HepG2 (cell line): ENCODE data around the gene PGRMC2. TPM values are rescaled to one million over a fixed set of nuclear protein-coding genes. Genes with fewer than 3 reads are reported as not detected.

Experiments
- KDM6A ChIP-seq: IDR thresholded peaks from 2 replicates; pipeline ENCODE4 v1.6.1; 2016; ENCODE audit warnings: low read depth
- RBFOX2 ChIP-seq: fragments of 200-400 bp; formaldehyde crosslinking; IDR thresholded peaks from 2 replicates; pipeline ENCODE4 v1.6.1; 2017; ENCODE audit warnings: low read depth, mild to moderate bottlenecking, low read length
- ZBTB7B ChIP-seq: sonication (generic); formaldehyde crosslinking; IDR thresholded peaks from 2 replicates; pipeline ENCODE4 v1.4.0; 2020; ENCODE audit warnings: missing genetic modification reagents
- ZNF326 ChIP-seq: sonication (generic); formaldehyde crosslinking; IDR thresholded peaks from 2 replicates; pipeline ENCODE4 v1.4.0; 2020; ENCODE audit warnings: missing genetic modification reagents, borderline replicate concordance
- polyA plus RNA-seq, 8 experiments: library from polyadenylated mRNA; depleted of rRNA in 3 of 8; stranded (reverse) in 7 of 8; unstranded in 1 of 8; fragments of >200 nt; fragmentation: Illumina TruSeq in 4 of 8; extraction: Trizol in 4 of 8; gene quantifications; 2 replicates each; pipeline versions ENCODE4 v1.2.1 to v1.2.3, GENCODE V29; 2011 to 2016; ENCODE audit warnings: low read depth in 4 of 8, missing spikeins in 1 of 8, mixed read lengths in 1 of 8; ENCODE audit not compliant: insufficient read depth in 1 of 8
- total RNA-seq, 5 experiments: library from RNA; depleted of rRNA; stranded (reverse); fragments of >200 nt; fragmentation: Illumina TruSeq; extraction: Trizol; gene quantifications; 2 replicates each; pipeline ENCODE4 v1.2.3, GENCODE V29; 2016; ENCODE audit warnings: low read depth in 1 of 5
- TF ChIP-seq, protein P1 (sequence below): sonication (generic); formaldehyde crosslinking; IDR thresholded peaks from 2 replicates; pipeline ENCODE4 v1.9.0; 2021; ENCODE audit warnings: mild to moderate bottlenecking, missing genetic modification reagents
- TF ChIP-seq, protein P2 (sequence below), 2 experiments: fragments of 450-650 bp in 1 of 2; sonication (generic) in 1 of 2; formaldehyde crosslinking; IDR thresholded peaks; 2 replicates each; pipeline versions ENCODE4 v1.5.0 to v1.8.0; 2020 to 2022; ENCODE audit warnings: mild to moderate bottlenecking in 1 of 2, missing genetic modification reagents in 1 of 2
- TF ChIP-seq, protein P3 (sequence below): fragments of 450-650 bp; IDR thresholded peaks from 2 replicates; pipeline ENCODE4 v1.6.1; 2016
- TF ChIP-seq, protein P4 (sequence below), 2 experiments: fragments of 450-650 bp in 1 of 2; sonication (generic) in 1 of 2; formaldehyde crosslinking in 1 of 2; IDR thresholded peaks; 2 replicates each; pipeline versions ENCODE4 v1.6.1 to v1.8.0; 2016 to 2022; ENCODE audit warnings: antibody characterized with exemption in 1 of 2, mild to moderate bottlenecking in 1 of 2, missing genetic modification reagents in 1 of 2

The PGRMC2 gene
- total and polyA plus RNA-seq, 2 of the 13 experiments (the other 11 are each of a cell fraction or from before 2014, with no cell fraction given): 16.0 to 19.8 TPM

DNA sequence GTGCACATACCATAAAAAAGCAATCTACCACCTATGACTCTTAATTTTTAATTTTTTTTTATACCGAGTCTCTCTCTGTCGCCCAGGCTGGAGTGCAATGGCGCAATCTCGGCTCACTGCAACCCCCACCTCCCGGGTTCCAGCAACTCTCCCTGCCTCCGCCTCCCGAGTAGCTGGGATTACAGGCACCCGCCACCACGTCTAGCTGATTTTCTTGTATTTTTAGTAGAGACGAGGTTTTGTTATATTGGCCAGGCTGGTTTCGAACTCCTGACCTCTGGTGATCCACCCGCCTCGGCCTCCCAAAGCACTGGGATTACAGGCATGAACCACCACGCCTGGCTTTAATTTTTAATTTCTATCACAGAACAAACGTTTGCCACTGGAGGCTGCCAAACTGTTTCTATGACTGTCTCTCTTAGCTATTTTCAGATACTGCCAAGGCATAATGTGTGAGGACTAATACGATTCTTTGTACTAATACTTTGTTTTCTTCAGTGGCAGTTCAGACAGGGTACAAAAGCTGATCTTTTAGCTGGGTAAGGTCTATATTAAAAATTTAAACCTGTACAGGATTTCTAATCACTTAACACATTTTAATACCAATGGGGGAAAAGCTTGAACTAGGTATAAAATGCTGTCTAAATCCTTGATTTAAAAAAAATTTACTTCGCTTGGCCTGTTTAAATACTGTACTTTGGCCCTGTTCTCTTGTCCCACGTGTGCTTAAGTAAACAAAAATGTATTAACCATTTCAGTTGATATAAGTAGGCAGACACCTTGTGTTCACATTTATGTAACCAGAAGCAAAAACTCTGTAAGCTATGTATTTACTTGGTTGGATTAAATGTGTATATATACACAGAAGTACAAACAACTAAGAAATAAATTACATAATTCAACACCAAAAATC lies 2.3 kb downstream of the PGRMC2 start (continued):
- TF ChIP-seq, protein P1, sequence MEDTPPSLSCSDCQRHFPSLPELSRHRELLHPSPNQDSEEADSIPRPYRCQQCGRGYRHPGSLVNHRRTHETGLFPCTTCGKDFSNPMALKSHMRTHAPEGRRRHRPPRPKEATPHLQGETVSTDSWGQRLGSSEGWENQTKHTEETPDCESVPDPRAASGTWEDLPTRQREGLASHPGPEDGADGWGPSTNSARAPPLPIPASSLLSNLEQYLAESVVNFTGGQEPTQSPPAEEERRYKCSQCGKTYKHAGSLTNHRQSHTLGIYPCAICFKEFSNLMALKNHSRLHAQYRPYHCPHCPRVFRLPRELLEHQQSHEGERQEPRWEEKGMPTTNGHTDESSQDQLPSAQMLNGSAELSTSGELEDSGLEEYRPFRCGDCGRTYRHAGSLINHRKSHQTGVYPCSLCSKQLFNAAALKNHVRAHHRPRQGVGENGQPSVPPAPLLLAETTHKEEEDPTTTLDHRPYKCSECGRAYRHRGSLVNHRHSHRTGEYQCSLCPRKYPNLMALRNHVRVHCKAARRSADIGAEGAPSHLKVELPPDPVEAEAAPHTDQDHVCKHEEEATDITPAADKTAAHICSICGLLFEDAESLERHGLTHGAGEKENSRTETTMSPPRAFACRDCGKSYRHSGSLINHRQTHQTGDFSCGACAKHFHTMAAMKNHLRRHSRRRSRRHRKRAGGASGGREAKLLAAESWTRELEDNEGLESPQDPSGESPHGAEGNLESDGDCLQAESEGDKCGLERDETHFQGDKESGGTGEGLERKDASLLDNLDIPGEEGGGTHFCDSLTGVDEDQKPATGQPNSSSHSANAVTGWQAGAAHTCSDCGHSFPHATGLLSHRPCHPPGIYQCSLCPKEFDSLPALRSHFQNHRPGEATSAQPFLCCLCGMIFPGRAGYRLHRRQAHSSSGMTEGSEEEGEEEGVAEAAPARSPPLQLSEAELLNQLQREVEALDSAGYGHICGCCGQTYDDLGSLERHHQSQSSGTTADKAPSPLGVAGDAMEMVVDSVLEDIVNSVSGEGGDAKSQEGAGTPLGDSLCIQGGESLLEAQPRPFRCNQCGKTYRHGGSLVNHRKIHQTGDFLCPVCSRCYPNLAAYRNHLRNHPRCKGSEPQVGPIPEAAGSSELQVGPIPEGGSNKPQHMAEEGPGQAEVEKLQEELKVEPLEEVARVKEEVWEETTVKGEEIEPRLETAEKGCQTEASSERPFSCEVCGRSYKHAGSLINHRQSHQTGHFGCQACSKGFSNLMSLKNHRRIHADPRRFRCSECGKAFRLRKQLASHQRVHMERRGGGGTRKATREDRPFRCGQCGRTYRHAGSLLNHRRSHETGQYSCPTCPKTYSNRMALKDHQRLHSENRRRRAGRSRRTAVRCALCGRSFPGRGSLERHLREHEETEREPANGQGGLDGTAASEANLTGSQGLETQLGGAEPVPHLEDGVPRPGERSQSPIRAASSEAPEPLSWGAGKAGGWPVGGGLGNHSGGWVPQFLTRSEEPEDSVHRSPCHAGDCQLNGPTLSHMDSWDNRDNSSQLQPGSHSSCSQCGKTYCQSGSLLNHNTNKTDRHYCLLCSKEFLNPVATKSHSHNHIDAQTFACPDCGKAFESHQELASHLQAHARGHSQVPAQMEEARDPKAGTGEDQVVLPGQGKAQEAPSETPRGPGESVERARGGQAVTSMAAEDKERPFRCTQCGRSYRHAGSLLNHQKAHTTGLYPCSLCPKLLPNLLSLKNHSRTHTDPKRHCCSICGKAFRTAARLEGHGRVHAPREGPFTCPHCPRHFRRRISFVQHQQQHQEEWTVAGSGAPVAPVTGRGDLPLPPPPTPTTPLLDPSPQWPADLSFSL (CRISPR knock-in tag): no peak
- TF ChIP-seq RBFOX2: peak; percentile 52; the same call in 1 of the 2 replicates
- no peak for TF ChIP-seq ZBTB7B (CRISPR knock-in tag)
- 0 out of 2 replicates have a peak, but pooled peaks have one; percentile 16 for TF ChIP-seq KDM6A (CRISPR knock-in tag)
- TF ChIP-seq, protein P2, sequence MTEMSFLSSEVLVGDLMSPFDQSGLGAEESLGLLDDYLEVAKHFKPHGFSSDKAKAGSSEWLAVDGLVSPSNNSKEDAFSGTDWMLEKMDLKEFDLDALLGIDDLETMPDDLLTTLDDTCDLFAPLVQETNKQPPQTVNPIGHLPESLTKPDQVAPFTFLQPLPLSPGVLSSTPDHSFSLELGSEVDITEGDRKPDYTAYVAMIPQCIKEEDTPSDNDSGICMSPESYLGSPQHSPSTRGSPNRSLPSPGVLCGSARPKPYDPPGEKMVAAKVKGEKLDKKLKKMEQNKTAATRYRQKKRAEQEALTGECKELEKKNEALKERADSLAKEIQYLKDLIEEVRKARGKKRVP (CRISPR knock-in tag; IDR thresholded peaks at IDR 0.05): peak in 1 of 2 experiments; percentile 33; a peak in 1 of 4 replicates
- TF ChIP-seq, protein P3, sequence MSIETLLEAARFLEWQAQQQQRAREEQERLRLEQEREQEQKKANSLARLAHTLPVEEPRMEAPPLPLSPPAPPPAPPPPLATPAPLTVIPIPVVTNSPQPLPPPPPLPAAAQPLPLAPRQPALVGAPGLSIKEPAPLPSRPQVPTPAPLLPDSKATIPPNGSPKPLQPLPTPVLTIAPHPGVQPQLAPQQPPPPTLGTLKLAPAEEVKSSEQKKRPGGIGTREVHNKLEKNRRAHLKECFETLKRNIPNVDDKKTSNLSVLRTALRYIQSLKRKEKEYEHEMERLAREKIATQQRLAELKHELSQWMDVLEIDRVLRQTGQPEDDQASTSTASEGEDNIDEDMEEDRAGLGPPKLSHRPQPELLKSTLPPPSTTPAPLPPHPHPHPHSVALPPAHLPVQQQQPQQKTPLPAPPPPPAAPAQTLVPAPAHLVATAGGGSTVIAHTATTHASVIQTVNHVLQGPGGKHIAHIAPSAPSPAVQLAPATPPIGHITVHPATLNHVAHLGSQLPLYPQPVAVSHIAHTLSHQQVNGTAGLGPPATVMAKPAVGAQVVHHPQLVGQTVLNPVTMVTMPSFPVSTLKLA: peak; percentile 57
- TF ChIP-seq ZNF326 (CRISPR knock-in tag): no peak
- TF ChIP-seq, protein P4, sequence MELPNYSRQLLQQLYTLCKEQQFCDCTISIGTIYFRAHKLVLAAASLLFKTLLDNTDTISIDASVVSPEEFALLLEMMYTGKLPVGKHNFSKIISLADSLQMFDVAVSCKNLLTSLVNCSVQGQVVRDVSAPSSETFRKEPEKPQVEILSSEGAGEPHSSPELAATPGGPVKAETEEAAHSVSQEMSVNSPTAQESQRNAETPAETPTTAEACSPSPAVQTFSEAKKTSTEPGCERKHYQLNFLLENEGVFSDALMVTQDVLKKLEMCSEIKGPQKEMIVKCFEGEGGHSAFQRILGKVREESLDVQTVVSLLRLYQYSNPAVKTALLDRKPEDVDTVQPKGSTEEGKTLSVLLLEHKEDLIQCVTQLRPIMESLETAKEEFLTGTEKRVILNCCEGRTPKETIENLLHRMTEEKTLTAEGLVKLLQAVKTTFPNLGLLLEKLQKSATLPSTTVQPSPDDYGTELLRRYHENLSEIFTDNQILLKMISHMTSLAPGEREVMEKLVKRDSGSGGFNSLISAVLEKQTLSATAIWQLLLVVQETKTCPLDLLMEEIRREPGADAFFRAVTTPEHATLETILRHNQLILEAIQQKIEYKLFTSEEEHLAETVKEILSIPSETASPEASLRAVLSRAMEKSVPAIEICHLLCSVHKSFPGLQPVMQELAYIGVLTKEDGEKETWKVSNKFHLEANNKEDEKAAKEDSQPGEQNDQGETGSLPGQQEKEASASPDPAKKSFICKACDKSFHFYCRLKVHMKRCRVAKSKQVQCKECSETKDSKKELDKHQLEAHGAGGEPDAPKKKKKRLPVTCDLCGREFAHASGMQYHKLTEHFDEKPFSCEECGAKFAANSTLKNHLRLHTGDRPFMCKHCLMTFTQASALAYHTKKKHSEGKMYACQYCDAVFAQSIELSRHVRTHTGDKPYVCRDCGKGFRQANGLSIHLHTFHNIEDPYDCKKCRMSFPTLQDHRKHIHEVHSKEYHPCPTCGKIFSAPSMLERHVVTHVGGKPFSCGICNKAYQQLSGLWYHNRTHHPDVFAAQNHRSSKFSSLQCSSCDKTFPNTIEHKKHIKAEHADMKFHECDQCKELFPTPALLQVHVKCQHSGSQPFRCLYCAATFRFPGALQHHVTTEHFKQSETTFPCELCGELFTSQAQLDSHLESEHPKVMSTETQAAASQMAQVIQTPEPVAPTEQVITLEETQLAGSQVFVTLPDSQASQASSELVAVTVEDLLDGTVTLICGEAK (IDR thresholded peaks at IDR 0.05): no peak
- TF ChIP-seq, protein P4 (CRISPR knock-in tag; IDR thresholded peaks at IDR 0.05): no peak
